Colonic mucosa (tissue), 4 donors: ENCODE data around the gene PLB1. TPM values are rescaled to one million over a fixed set of nuclear protein-coding genes. Genes with fewer than 3 reads are reported as not detected.

Experiments
- DNase-seq: peaks from one replicate; pipeline ENCODE4 v3.0.0-alpha.2; 2020
- H3K27ac ChIP-seq: fragments of 200-600 bp; one replicate; pipeline ENCODE4 v1.8.0; 2021
- H3K27me3 ChIP-seq: fragments of 200-600 bp; one replicate; pipeline ENCODE4 v1.8.0; 2021
- H3K36me3 ChIP-seq: fragments of 200-600 bp; one replicate; pipeline ENCODE4 v1.8.0; 2021
- H3K4me1 ChIP-seq: fragments of 200-600 bp; one replicate; pipeline ENCODE4 v1.8.0; 2021; ENCODE audit warnings: mild to moderate bottlenecking
- H3K4me3 ChIP-seq: fragments of 200-600 bp; one replicate; pipeline ENCODE4 v1.8.0; 2021
- H3K9ac ChIP-seq, 2 donors: one replicate each; pipeline ENCODE4 v1.7.0; 2013; ENCODE audit warnings: control low read depth in 2 of 2, low read depth in 2 of 2, low read length in 2 of 2
- H3K9me3 ChIP-seq: fragments of 200-600 bp; one replicate; pipeline ENCODE4 v1.8.0; 2021
- intact Hi-C: fragments of 100-400 bp; cut with DNase I; formaldehyde crosslinking; loops from one replicate; pipeline ENCODE4 v1.14.1; 2022
- total RNA-seq, 2 donors: library from RNA; stranded (reverse); fragmentation: NEBNext Ultra II Directional in 1 of 2; extraction: Animal tissue kit (Norgen Biotek cat#: 25700) in 1 of 2; gene quantifications; one replicate each; pipeline ENCODE4 v1.2.1, GENCODE V29; 2021
- TF ChIP-seq, protein P1 (sequence below): fragments of 200-600 bp; IDR thresholded peaks from one replicate; pipeline ENCODE4 v1.8.0; 2022; ENCODE audit warnings: antibody characterized with exemption, mild to moderate bottlenecking
- donor health status: healthy.
- donor health status: DM: no; HTN: no; CAD: no.
- donor health status: DM: no; HTN: no; CAD: no.

Gene PLB1
- total RNA-seq, 2 donors from 2014 or later: 1.3 to 3.0 TPM

DNA sequence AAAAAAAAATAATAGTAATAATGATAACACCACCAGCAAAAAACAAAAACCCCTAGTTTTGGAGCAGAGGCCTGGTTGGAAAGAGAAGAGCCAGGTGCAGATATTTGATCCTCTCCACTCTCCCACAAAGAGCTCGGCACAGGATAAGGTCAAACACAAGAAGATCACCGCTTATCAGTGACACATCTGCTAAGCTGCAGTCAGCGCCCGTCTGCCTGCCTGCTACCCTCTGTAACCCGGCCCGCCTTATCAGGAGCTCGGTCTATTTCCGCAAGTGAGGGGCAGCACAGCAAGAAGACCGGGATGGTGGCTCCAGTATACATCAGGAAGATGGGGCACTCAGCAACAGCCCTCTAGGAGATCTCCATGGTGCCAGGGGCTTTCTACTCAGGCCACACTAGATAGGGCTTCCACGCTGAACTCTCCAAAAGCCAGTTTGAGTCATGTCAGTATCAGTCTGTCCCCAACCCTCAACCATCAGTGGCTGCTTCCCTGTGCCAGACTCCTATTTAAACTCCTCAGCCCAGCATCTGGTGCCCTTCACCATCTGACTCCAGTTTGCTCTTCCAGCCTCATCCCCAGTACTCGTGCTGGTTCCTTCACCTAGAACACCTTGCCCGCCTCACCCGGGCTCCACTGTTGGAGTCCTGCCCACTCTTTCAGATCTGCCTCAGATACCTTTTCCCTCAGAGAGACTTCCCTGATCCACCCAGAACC is 188.4 kb downstream of the PLB1 start:
- H3K4me1 ChIP-seq: no peaks in the 10 kb centered on the region
- DNase-seq: no peak
- no peak overlapping the region for H3K9ac ChIP-seq
- intact Hi-C loops: no loop called here
- H3K36me3 ChIP-seq: no peaks in the 10 kb centered on the region
- no peak overlapping the region for H3K27ac ChIP-seq
- H3K27me3 ChIP-seq: no peaks in the 10 kb centered on the region
- H3K4me3 ChIP-seq: no peak overlapping the region
- TF ChIP-seq, protein P1, sequence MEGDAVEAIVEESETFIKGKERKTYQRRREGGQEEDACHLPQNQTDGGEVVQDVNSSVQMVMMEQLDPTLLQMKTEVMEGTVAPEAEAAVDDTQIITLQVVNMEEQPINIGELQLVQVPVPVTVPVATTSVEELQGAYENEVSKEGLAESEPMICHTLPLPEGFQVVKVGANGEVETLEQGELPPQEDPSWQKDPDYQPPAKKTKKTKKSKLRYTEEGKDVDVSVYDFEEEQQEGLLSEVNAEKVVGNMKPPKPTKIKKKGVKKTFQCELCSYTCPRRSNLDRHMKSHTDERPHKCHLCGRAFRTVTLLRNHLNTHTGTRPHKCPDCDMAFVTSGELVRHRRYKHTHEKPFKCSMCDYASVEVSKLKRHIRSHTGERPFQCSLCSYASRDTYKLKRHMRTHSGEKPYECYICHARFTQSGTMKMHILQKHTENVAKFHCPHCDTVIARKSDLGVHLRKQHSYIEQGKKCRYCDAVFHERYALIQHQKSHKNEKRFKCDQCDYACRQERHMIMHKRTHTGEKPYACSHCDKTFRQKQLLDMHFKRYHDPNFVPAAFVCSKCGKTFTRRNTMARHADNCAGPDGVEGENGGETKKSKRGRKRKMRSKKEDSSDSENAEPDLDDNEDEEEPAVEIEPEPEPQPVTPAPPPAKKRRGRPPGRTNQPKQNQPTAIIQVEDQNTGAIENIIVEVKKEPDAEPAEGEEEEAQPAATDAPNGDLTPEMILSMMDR: no peak
- no peaks in the 10 kb centered on the region for H3K9me3 ChIP-seq

DNA sequence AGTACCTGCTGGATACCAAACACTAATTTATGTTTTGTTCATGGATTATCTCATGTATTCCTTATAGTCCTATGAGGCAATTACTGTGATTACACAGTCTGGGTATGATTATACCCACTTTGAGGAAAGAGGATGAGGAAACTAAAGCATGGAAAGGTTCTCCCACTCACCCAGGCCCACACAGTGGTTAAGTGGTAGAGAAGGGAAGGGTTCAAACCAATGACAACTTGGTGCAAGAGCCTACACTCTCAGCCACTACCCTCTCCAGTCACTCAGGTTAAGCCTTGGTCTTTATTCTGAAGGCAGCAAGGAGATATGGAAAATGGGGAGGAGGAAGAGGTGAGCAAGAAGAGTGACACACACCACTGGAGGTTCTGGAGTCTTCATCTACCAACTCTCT is 191.3 kb downstream of the PLB1 start:
- no peaks in the 10 kb centered on the region for H3K4me1 ChIP-seq
- H3K4me3 ChIP-seq: no peak overlapping the region
- TF ChIP-seq, protein P1: no peak
- H3K9me3 ChIP-seq: no peaks in the 10 kb centered on the region
- no peak overlapping the region for H3K9ac ChIP-seq
- no peak for DNase-seq
- intact Hi-C loops: no loop called here
- H3K27me3 ChIP-seq: no peaks in the 10 kb centered on the region
- H3K27ac ChIP-seq: no peak overlapping the region
- no peaks in the 10 kb centered on the region for H3K36me3 ChIP-seq

DNA sequence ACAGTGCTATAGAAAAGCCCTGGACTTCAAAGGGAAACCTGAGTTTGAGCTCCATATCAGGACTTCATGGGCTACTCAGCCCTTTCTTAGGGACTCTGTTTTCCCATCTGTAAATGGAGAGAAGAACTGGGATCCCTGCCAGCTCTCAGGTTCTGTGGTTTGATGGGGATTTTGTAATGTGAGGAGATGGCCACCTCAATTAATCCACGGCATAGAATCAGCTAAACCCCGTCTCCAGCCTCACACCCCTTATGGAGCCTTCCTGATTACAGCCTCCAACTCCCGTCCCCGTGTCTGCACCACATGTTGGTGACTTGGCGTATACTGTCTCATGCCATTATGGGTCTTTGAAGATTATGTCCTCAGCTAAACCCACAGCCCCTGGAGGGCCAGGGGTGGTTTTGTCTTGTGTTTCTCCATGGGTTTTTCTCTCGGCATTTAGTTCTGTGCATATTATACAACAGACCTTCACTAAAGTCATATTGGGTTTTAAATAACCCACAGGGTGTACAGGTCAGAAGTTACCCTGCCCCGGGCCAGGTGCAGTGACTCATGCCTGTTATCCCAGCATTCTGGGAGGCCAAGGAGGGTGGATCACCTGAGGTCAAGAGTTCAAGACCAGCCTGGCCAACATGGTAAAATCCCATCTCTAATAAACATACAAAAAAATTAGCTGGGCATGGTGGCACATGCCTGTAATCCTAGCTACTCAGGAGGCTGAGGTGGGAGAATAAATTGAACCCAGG is 192.0 kb downstream of the PLB1 start:
- Histone ChIP-seq H3K4me3 (no peak overlapping the region), H3K36me3 (no peaks in the 10 kb centered on the region), H3K9me3 (no peaks in the 10 kb centered on the region), H3K9ac (no peak overlapping the region), H3K27me3 (no peaks in the 10 kb centered on the region), H3K4me1 (no peaks in the 10 kb centered on the region), H3K27ac (no peak overlapping the region)
- TF ChIP-seq, protein P1: no peak
- intact Hi-C loops: no loop called here
- DNase-seq: no peak

DNA sequence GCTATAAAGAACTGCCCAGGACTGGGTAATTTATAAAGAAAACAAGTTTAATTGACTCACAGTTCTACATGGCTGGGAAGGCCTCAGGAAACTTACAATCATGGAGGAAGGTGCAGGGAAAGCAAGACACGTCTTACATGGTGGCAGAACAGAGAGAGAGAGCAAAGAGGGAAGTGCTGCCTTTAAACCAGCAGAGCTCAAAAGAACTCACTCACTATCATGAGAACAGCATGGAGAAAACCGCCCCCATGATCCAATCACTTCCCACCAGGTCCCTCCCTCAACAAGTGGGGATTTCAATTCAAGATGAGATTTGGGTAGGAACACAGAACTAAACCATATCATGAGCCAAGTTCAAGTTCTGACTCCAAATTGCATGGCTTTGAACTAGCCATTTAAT is 193.0 kb downstream of the PLB1 start:
- H3K27ac ChIP-seq: no peak overlapping the region

DNA sequence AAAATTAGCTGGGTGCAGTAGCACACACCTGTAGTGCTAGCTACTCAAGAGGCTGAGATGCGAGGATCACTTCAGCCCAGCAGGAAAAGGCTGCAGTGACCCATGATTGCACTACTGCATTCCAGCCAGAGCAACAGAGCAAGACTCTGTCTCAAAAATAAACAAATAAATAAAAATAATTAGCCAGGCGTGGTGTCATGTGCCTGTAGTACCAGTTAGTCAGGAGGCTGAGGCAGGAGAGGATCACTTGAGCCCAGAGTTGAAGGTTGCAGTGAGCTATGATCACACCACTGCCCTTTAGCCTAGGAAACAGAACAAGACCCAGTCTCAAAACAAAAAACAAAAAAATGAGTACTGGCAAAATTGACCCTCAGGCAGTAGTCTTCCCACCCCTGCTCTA is 193.9 kb downstream of the PLB1 start:
- Histone ChIP-seq H3K9ac (no peak overlapping the region), H3K4me3 (no peak overlapping the region), H3K9me3 (no peaks in the 10 kb centered on the region), H3K4me1 (no peaks in the 10 kb centered on the region), H3K27ac (no peak overlapping the region), H3K27me3 (no peaks in the 10 kb centered on the region), H3K36me3 (no peaks in the 10 kb centered on the region)
- no peak for DNase-seq
- intact Hi-C loops: no loop called here
- TF ChIP-seq, protein P1: no peak

More for the DNA sequence above, 193.0 kb downstream of the PLB1 start:
- intact Hi-C loops: no loop called here
- Histone ChIP-seq H3K4me3 (no peak overlapping the region), H3K9me3 (no peaks in the 10 kb centered on the region), H3K4me1 (no peaks in the 10 kb centered on the region), H3K27me3 (no peaks in the 10 kb centered on the region), H3K36me3 (no peaks in the 10 kb centered on the region), H3K9ac (no peak overlapping the region)
- TF ChIP-seq, protein P1: no peak
- no peak for DNase-seq
